HEK293T (cell line): ENCODE results near the gene NRG3.

Experiments
- SP1 ChIP-seq: fragments of 450-650 bp; IDR thresholded peaks from 2 replicates; pipeline ENCODE4 v1.6.1; 2017
- SUZ12 ChIP-seq: fragments of 450-650 bp; IDR thresholded peaks from 2 replicates; pipeline ENCODE4 v1.6.1; 2016; ENCODE audit warnings: mild to moderate bottlenecking
- ZNF384 ChIP-seq: fragments of 450-650 bp; IDR thresholded peaks from 2 replicates; pipeline ENCODE4 v1.6.1; 2016

DNA sequence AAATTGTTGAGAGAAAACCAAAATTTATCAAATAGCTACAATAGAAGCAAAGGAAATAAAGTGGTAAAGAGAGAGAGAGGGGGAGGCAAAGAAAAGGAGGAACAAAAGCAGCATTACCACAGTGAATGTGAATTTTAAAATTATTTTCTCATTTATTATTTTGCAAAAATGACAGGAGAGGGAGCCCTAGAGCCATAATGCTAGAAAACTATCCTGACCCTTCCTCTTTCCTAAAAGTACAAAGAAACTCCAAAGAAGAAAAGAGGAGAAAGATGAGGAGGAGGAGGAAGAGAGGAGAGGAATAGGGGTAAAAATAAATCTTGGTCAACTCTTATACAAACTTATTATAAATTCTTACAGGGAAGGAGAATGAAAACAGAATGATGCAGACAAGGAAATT lies 921.5 kb downstream of the NRG3 start:
- TF ChIP-seq ZNF384: no peak
- TF ChIP-seq SUZ12: no peak
- TF ChIP-seq SP1: no peak
